Right lobe of liver (tissue), 4 donors: Measurements from ENCODE around the gene CACHD1.

Experiments used
- POLR2A ChIP-seq: fragments of 450-650 bp; IDR thresholded peaks from one replicate; pipeline ENCODE4 v1.6.1; 2017; ENCODE audit warnings: antibody characterized with exemption, mild to moderate bottlenecking
- TF ChIP-seq, protein P1 (sequence below), 4 donors: fragments of 200-600 bp in 3 of 4; fragments of 450-650 bp in 1 of 4; IDR thresholded peaks; one replicate each; pipeline versions ENCODE4 v1.5.1 to v1.8.0; 2016 to 2022; ENCODE audit warnings: antibody characterized with exemption in 4 of 4, mild to moderate bottlenecking in 2 of 4
- donor health status: DM: no; HTN: no; CAD: no.
- donor health status: DM: no; HTN: no; CAD: no.
- donor health status: DM: no; HTN: yes; CAD: no.

DNA sequence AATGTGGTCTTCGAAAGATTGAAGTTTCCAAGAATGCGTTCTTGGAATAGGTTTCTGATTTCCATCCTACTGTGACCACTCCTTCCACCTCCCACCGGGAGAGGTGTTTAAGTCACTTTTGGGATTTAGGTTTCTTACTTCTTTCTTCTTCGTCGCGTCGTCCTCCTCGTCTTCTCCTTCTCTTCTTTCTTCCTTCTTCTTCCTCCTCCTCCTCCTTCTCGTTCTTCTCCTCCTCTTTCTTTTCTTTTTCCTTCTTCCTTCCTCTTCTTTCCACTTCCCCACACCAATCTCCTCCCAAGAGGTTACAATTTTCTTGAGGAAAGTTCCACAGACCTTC lies 2.1 kb downstream of the CACHD1 start:
- TF ChIP-seq, protein P1, sequence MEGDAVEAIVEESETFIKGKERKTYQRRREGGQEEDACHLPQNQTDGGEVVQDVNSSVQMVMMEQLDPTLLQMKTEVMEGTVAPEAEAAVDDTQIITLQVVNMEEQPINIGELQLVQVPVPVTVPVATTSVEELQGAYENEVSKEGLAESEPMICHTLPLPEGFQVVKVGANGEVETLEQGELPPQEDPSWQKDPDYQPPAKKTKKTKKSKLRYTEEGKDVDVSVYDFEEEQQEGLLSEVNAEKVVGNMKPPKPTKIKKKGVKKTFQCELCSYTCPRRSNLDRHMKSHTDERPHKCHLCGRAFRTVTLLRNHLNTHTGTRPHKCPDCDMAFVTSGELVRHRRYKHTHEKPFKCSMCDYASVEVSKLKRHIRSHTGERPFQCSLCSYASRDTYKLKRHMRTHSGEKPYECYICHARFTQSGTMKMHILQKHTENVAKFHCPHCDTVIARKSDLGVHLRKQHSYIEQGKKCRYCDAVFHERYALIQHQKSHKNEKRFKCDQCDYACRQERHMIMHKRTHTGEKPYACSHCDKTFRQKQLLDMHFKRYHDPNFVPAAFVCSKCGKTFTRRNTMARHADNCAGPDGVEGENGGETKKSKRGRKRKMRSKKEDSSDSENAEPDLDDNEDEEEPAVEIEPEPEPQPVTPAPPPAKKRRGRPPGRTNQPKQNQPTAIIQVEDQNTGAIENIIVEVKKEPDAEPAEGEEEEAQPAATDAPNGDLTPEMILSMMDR (IDR thresholded peaks at IDR 0.05): no peak
- TF ChIP-seq POLR2A: no peak
